IPS-18c (cell line): ENCODE measurements around the gene TMC4.
"Not testable (repeated sequence)": the region's sequence is repeated elsewhere in the genome, so short reads cannot be mapped to it uniquely, and the experiment has no call there.

Source experiments
- H3K4me3 ChIP-seq: 2 replicates; pipeline ENCODE4 v1.7.0; 2013; ENCODE audit warnings: low read depth, mild to moderate bottlenecking, low read length, moderate library complexity; ENCODE audit not compliant: insufficient read depth
- H3K9me3 ChIP-seq: one replicate; pipeline ENCODE4 v1.6.1; 2013; ENCODE audit warnings: mild to moderate bottlenecking, low read length, moderate library complexity; ENCODE audit not compliant: control insufficient read depth, insufficient read depth

The TMC4 gene

GRCh38 chr19:54188215-54188871, 15.4 kb upstream of the TMC4 start:
- peaks cover 5% of the 10 kb centered on the region for H3K9me3 ChIP-seq

GRCh38 chr19:54186934-54187381, 14.0 kb upstream of the TMC4 start:
- Histone ChIP-seq H3K9me3 (peaks cover 5% of the 10 kb centered on the region), H3K4me3 (no peak overlapping the region)

More at GRCh38 chr19:54188215-54188871, 15.4 kb upstream of the TMC4 start:
- peak overlapping the region; percentile 82 for H3K4me3 ChIP-seq

GRCh38 chr19:54186351-54186750, 13.4 kb upstream of the TMC4 start:
- Histone ChIP-seq H3K9me3 (peaks cover 5% of the 10 kb centered on the region), H3K4me3 (no peak overlapping the region)

- peaks cover 2% of the 10 kb centered on the region for H3K9me3 ChIP-seq
- H3K4me3 ChIP-seq: no peak overlapping the region
Observed at GRCh38 chr19:54183431-54183830, 10.5 kb upstream of the TMC4 start.

GRCh38 chr19:54181894-54182293, 8.9 kb upstream of the TMC4 start:
- not testable (repeated sequence) for H3K4me3 ChIP-seq, H3K9me3 ChIP-seq

- H3K4me3 ChIP-seq: no peak overlapping the region
Observed at GRCh38 chr19:54180691-54181091, 7.7 kb upstream of the TMC4 start.

GRCh38 chr19:54179921-54180461, 7.0 kb upstream of the TMC4 start:
- Histone ChIP-seq H3K4me3 (no peak overlapping the region), H3K9me3 (no peaks in the 10 kb centered on the region)

More at GRCh38 chr19:54180691-54181091, 7.7 kb upstream of the TMC4 start:
- H3K9me3 ChIP-seq: no peaks in the 10 kb centered on the region

- Histone ChIP-seq H3K9me3 (no peaks in the 10 kb centered on the region), H3K4me3 (no peak overlapping the region)
Observed at GRCh38 chr19:54179262-54179852, 6.4 kb upstream of the TMC4 start.

- no peaks in the 10 kb centered on the region for H3K9me3 ChIP-seq
- H3K4me3 ChIP-seq: no peak overlapping the region
Observed at GRCh38 chr19:54178581-54179261, 5.8 kb upstream of the TMC4 start.

- H3K9me3 ChIP-seq: no peaks in the 10 kb centered on the region
- H3K4me3 ChIP-seq: no peak overlapping the region
Observed at GRCh38 chr19:54173951-54174834, 1.2 kb upstream of the TMC4 start.

- no peaks in the 10 kb centered on the region for H3K9me3 ChIP-seq
- H3K4me3 ChIP-seq: no peak overlapping the region; the same call in 1 of the 2 replicates
Observed at GRCh38 chr19:54173359-54173699, 369 bp upstream of the TMC4 start.

- not testable (repeated sequence) for H3K4me3 ChIP-seq, H3K9me3 ChIP-seq
Observed at GRCh38 chr19:54171736-54172431, 1.1 kb downstream of the TMC4 start.

GRCh38 chr19:54169149-54169740, 3.7 kb downstream of the TMC4 start:
- H3K9me3 ChIP-seq: no peaks in the 10 kb centered on the region
- H3K4me3 ChIP-seq: no peak overlapping the region; the same call in 1 of the 2 replicates

- Histone ChIP-seq H3K4me3 (no peak overlapping the region), H3K9me3 (no peaks in the 10 kb centered on the region)
Observed at GRCh38 chr19:54168174-54168917, 4.6 kb downstream of the TMC4 start.

- Histone ChIP-seq H3K9me3 (no peaks in the 10 kb centered on the region), H3K4me3 (no peak overlapping the region)
Observed at GRCh38 chr19:54165222-54165621, 7.7 kb downstream of the TMC4 start.
